Activated gamma-delta T cell treated with anti-CD3 and anti-CD28 coated beads, Interleukin-2, amount 50 U/mL, for 16 hours (primary cell): ENCODE data around the gene MYO5B.
"Not testable (repeated sequence)": the region's sequence is repeated elsewhere in the genome, so short reads cannot be mapped to it uniquely, and the experiment has no call there.

Experiments
- DNase-seq: peaks from one replicate; pipeline ENCODE4 v3.0.0-alpha.2; 2020; ENCODE audit warnings: low read depth

MYO5B gene

GRCh38 chr18:49921318-49921985 lies 273.5 kb downstream of the MYO5B start:
- no peak for DNase-seq

- no peak for DNase-seq
Observed at GRCh38 chr18:49920731-49921130, 274.2 kb downstream of the MYO5B start.

DNA sequence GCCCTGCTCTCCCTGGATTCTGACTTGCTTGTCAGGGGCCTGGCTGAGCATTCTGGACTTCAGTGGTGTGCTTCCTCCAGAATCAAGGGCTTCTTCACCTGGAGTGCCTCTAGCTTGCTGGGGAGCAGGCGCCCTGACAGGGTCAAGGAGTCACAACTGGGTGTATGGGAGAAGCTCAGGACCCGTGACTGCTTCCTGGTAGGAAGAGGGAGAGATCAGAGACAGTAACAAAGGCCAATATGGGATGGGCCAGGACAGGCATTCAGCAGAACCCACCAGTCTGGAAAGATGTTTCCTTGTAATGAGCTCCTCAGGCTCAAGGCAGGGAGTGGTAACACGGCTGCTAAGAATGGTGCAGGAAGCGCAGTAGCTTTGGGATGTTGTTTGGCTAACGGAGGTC lies 277.2 kb downstream of the MYO5B start:
- no peak for DNase-seq

DNA sequence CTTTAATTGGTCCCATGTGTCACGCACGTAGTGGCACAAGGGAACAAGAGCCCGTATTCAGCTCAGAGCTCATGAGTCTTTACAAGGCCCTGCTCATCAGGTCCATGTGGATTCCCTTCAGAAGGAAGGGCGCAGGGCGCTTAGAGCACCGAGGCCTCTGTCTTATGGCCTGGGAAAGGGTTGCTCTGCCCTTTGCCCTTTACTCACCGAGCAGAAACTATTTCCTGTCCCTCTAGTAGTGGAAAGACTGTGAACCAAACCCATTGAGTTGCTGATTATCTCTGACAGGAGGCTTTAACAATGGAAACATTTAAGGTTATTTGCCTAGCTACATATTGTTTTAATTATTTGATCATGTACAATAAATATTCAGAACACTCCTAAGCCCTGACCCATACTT lies 279.6 kb downstream of the MYO5B start:
- no peak for DNase-seq

DNA sequence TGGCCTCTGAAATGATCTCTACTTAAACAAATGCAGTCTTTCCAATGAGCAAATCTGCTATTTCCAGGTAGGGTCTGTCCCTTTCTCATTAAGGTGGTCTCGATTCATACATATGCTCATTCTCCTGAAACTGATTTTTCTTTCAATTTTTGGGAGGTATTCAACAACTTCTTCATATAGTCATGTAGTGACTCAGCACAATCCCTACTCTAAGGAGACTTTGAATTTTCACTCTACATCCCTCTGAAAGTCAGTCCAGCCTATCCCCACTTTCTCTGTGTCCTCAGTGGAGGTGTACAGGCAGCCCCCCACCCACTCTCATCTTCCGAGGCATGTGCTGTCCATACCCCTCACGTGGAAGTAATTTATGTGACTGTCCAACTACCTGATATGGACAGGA lies 281.7 kb downstream of the MYO5B start:
- DNase-seq: no peak

- no peak for DNase-seq
Observed at GRCh38 chr18:49911427-49911826, 283.5 kb downstream of the MYO5B start.

- DNase-seq: no peak
Observed at GRCh38 chr18:49910986-49911385, 284.0 kb downstream of the MYO5B start.

DNA sequence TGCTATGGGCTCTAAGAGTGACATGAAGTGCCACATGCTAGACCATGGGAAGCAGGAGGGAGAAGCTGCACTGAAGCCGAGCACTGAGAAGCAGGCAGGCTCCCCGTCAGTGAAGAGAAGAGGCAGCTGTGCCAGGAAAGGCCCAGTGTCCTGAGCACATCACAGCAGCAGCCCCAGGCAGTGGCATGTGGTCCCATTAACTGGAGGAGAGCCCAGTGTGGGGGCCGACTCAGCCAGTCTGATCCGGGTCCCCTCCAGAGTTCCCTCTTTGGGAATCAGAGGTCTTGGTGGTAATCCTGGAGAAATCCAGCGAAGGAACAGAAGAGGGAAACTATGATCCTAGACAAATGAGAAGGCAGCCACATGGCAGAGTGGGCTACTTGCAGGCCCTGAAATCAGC lies 284.9 kb downstream of the MYO5B start:
- no peak for DNase-seq

DNA sequence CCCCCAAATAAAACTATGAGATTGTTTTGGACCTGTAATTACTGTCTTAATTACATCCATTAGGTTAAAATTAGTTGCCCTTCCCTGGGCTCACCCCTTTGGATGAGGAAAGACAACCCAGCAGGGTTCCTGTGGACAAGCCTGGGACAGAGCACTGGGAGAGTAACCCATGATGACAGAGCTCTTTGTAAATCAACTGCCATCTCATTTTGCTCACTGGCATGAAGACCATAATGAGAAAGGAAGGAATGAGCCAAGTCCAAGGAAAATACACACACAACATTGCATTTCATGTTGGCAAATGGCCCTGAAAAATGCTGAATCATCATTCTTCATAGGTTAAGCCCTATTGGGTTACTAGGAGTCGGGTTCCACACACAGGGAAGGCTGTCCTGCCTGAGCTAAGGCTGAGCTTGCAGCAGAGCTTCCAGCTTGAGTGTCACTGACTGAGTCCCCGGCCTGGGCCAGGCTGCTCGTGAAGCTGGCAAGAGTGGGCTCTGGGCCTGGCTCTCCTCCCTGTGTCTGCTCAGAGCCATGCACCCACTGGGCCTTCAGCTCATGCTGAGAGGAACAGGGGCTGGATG lies 287.5 kb downstream of the MYO5B start:
- no peak for DNase-seq

DNA sequence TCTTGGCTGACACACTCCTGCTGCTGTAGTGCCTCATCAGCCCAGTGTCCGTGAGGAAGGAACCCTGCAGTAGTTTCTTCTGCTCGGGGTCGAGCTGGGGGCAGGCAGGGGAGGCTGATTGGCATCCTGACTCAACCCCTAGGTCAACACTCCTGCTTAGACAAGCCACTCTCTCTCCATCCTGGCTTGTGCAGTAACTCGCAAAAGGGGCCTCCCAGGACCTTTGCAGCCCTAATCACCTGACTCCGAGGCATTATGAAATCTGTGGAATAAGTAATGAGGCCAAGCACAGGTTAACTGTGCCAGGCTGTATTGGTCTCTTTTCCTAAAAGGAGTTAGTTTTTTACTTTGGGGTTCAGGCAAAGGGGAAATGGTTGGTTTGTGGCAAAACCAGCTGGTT lies 289.2 kb downstream of the MYO5B start:
- no peak for DNase-seq

- DNase-seq: no peak
Observed at GRCh38 chr18:49904871-49905555, 289.9 kb downstream of the MYO5B start.

DNA sequence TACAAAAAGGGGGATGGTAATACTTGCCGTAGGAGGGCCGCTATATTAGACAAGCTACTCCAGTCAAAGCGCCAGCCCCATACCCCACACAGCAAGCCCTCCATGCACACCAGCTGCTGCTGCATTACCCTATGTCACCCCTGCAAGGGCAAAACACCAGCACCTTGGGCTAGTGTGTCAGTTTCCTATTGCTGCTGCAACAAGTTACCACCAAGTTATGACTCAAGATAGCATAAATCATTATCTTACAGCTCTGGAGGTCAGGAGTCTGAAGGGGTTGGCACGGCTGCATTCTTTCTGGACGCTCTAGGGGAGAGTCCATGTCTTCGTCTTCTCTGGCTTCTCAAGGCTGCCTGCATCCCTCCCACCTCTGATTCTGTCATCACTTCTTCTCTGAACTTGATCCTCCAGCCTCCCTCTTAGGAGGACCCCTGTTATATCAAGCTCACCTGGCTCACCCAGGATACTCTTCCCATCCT lies 293.0 kb downstream of the MYO5B start:
- DNase-seq: no peak

- no peak for DNase-seq
Observed at GRCh38 chr18:49899657-49900330, 295.2 kb downstream of the MYO5B start.

GRCh38 chr18:49898421-49898820 lies 296.5 kb downstream of the MYO5B start:
- peak; percentile 23 for DNase-seq

GRCh38 chr18:49894517-49895226 lies 300.3 kb downstream of the MYO5B start:
- no peak for DNase-seq

DNA sequence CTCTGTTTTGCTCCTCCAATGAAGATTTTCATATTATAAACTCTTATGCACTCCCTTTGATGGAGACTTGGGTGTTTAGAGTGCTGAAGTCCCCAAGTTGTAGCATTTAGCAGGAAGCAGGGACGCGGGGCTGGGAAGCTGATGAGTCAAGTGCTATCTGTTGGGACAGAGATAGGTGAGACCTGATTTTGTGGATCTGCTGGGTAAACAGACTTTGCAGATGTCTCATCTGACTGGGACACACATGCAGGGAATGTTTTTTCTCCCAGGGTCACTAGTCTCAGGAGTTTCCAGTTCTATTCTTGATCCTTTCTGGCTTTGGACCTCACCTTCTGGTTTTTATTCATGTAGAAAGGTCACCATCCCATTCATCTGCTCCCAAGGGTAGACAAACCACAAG lies 301.9 kb downstream of the MYO5B start:
- DNase-seq: no peak

- no peak for DNase-seq
Observed at GRCh38 chr18:49892148-49892924, 302.6 kb downstream of the MYO5B start.

- no peak for DNase-seq
Observed at GRCh38 chr18:49890041-49890440, 304.9 kb downstream of the MYO5B start.

- not testable (repeated sequence) for DNase-seq
Observed at GRCh38 chr18:49889552-49889951, 305.4 kb downstream of the MYO5B start.

GRCh38 chr18:49886891-49887764 lies 307.8 kb downstream of the MYO5B start:
- no peak for DNase-seq
